ENCODE results near the gene UBP1. TPM values are rescaled to one million over a fixed set of nuclear protein-coding genes. Genes with fewer than 3 reads are reported as not detected.
"Not testable (repeated sequence)": the region's sequence is repeated elsewhere in the genome, so short reads cannot be mapped to it uniquely, and the experiment has no call there.

The UBP1 gene
- total RNA-seq, 1 experiment from 2014 or later: 40.9 TPM

DNA sequence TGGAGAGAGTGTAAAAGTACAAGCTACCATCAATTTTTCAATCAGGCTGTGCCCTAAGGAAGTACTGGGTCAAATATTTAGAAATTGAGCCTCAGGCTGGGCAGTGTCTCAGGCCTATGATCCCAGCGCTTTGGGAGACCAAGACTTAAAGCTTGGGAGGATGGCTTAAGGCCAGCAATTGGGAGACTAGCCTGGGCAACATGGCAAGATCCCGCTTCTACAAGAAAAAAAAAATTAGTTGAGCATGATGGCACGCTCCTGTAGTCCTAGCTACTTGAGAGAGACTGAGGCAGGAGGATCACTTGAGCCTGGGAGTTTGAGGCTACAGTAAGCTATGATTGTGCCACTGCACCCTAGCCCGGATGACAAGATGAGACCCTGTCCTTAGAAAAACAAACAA is 2.0 kb upstream of the UBP1 start:
- no peak overlapping the region for H3K4me3 ChIP-seq
- 0 out of 2 replicates have a peak, but pooled peaks cover 5% of the 10 kb centered on the region for H3K4me1 ChIP-seq
- DNase-seq: no peak
- H3K36me3 ChIP-seq: no peaks in the 10 kb centered on the region
- H3K9me3 ChIP-seq (replicated peaks): no peaks in the 10 kb centered on the region
- no peaks in the 10 kb centered on the region for H3K27me3 ChIP-seq
- no peak overlapping the region for H3K27ac ChIP-seq

GRCh38 chr3:33441225-33441976 is 1.2 kb upstream of the UBP1 start:
- no peak for DNase-seq
- H3K4me1 ChIP-seq: 0 out of 2 replicates have a peak, but pooled peaks cover 5% of the 10 kb centered on the region
- H3K27ac ChIP-seq: peak overlapping the region; percentile 88
- H3K36me3 ChIP-seq: no peaks in the 10 kb centered on the region
- peak overlapping the region; percentile 71 for H3K4me3 ChIP-seq
- no peaks in the 10 kb centered on the region for H3K27me3 ChIP-seq
- H3K9me3 ChIP-seq (replicated peaks): no peaks in the 10 kb centered on the region

DNA sequence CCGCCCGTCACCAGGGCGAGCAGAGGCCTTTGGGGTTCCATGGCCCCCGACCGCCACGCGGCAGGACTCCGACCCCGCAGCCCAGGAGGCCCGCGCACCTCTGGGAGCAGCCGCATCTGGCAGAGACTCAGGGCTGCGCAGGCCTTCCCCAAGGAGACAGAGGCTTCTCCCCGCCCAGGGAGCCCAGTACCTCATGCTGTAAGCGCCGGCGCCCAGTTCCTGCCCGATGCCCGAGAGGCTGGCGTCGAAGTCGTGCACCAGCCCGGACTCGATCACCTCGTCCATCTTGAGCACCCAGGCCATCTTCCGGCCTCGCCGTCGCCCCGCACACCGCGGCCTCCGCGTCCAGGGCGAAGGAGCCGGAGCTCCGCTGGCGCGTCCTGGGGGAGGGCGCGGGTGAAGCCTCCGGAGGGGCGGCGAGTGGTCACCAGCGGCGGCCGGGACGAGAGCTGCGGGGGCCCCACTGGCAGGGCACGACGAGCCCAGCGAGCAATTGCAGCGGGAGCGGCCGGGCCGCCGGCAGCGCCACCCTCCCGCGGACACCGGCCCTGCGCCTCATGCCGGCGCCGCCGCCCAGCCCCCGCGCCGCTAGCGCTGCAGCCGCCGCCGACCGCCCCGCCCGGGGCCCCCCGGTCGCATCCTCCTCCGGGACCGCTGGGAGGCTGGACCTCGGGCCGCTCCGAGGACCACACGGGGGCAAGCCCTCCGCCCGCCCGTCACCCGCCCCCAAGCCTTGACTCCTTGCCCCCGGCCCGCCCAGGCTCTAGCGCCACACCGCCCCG is 468 bp downstream of the UBP1 start:
- H3K36me3 ChIP-seq: no peaks in the 10 kb centered on the region
- H3K27ac ChIP-seq: peak overlapping the region; percentile 65
- 0 out of 2 replicates have a peak, but pooled peaks cover 5% of the 10 kb centered on the region for H3K4me1 ChIP-seq
- no peaks in the 10 kb centered on the region for H3K27me3 ChIP-seq
- peak; percentile 35 to 37 for DNase-seq
- H3K4me3 ChIP-seq: peak overlapping the region; percentile 92
- H3K9me3 ChIP-seq (replicated peaks): no peaks in the 10 kb centered on the region

- DNase-seq: no peak
- peak overlapping the region; percentile 65 for H3K27ac ChIP-seq
- 0 out of 2 replicates have a peak, but pooled peaks cover 5% of the 10 kb centered on the region for H3K4me1 ChIP-seq
- H3K27me3 ChIP-seq: no peaks in the 10 kb centered on the region
- no peaks in the 10 kb centered on the region for H3K9me3 ChIP-seq (replicated peaks)
- H3K36me3 ChIP-seq: no peaks in the 10 kb centered on the region
- H3K4me3 ChIP-seq: peak overlapping the region; percentile 92
Measured at GRCh38 chr3:33438881-33439545, 1.2 kb downstream of the UBP1 start.

GRCh38 chr3:33438284-33438668 is 1.9 kb downstream of the UBP1 start:
- H3K9me3 ChIP-seq (replicated peaks): no peaks in the 10 kb centered on the region
- H3K4me1 ChIP-seq: 0 out of 2 replicates have a peak, but pooled peaks cover 5% of the 10 kb centered on the region
- H3K36me3 ChIP-seq: no peaks in the 10 kb centered on the region
- peak in 1 of 2 experiments; percentile 51 for DNase-seq
- peak overlapping the region; percentile 65 for H3K27ac ChIP-seq
- H3K27me3 ChIP-seq: no peaks in the 10 kb centered on the region
- peak overlapping the region; percentile 92 for H3K4me3 ChIP-seq

GRCh38 chr3:33437556-33438283 is 2.5 kb downstream of the UBP1 start:
- Histone ChIP-seq H3K27me3 (no peaks in the 10 kb centered on the region), H3K4me3 (peak overlapping the region; percentile 92), H3K9me3 (replicated peaks) (no peaks in the 10 kb centered on the region), H3K4me1 (0 out of 2 replicates have a peak, but pooled peaks cover 5% of the 10 kb centered on the region), H3K27ac (peak overlapping the region; percentile 65), H3K36me3 (no peaks in the 10 kb centered on the region)
- peak in 1 of 2 experiments; percentile 27 for DNase-seq

- Histone ChIP-seq H3K27me3 (no peaks in the 10 kb centered on the region), H3K4me3 (no peak overlapping the region), H3K4me1 (0 out of 2 replicates have a peak, but pooled peaks cover 5% of the 10 kb centered on the region), H3K9me3 (replicated peaks) (no peaks in the 10 kb centered on the region), H3K36me3 (no peaks in the 10 kb centered on the region), H3K27ac (no peak overlapping the region)
- DNase-seq: no peak
Measured at GRCh38 chr3:33433843-33434242, 6.4 kb downstream of the UBP1 start.

DNA sequence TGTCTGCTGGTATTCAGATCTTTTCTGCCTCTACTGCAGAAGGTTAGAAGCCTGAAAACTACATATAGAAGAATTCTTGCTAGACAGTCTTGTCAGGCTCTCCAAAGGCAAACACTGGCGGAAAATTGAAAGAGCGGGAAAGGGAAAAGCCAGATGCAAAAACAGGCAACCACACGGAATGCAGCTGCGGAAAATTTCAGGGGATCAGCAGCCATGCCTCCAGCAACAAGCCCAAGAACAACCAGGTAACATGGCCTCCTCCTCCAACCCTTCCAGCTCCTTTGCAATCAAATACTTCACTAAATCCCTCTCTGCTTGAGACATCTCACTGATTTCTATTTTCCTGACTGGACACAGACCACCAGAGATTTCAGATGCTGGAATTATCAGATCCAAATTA is 9.6 kb downstream of the UBP1 start:
- H3K27me3 ChIP-seq: no peaks in the 10 kb centered on the region
- no peak overlapping the region for H3K4me3 ChIP-seq
- H3K36me3 ChIP-seq: no peaks in the 10 kb centered on the region
- H3K4me1 ChIP-seq: no peaks in the 10 kb centered on the region; the same call in 1 of the 2 replicates
- no peak for DNase-seq
- H3K9me3 ChIP-seq (replicated peaks): no peaks in the 10 kb centered on the region
- H3K27ac ChIP-seq: no peak overlapping the region

DNA sequence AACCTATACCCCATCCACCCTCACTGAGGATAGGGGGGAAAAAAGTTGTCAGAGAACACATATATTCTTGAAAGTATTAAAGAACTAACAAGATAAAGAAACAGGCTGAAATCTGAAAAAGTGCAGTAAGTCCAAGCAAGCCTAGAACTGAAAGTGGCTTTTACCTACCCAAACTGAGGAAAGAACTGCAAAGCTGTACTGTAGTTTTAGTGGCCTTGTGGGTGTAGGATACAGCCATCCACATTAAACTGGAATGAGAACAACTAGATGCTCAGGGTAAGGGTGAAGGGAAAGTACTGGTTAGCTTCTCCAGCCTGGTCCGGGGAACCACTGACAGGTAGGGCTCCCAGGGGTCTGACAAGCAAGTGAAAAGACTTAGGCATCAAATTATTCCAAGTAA is 10.1 kb downstream of the UBP1 start:
- H3K4me1 ChIP-seq: no peaks in the 10 kb centered on the region; the same call in 1 of the 2 replicates
- no peaks in the 10 kb centered on the region for H3K27me3 ChIP-seq
- H3K4me3 ChIP-seq: no peak overlapping the region
- H3K27ac ChIP-seq: no peak overlapping the region
- DNase-seq: no peak
- H3K36me3 ChIP-seq: no peaks in the 10 kb centered on the region
- no peaks in the 10 kb centered on the region for H3K9me3 ChIP-seq (replicated peaks)

DNA sequence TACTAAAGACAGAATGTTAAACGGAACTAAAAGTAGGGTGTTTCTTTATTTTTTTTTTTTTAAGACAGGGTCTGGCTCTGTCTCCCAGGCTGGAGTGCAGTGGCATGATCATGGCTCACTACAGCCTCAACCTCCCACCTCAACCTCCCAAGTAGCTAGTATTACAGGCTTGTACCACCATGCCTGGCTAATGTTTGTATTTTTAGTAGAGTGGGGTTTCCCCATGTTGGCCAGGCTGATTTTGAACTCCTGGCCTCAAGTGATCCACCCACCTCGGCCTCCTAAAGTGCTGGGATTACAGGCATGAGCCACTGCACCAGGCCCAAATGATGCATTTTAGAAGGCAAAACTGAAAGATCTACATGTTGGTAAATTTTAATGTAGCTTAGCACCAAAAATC is 10.9 kb downstream of the UBP1 start:
- H3K4me3 ChIP-seq; H3K27ac ChIP-seq; H3K27me3 ChIP-seq; DNase-seq; H3K36me3 ChIP-seq; H3K9me3 ChIP-seq (replicated peaks); H3K4me1 ChIP-seq: not testable (repeated sequence)

DNA sequence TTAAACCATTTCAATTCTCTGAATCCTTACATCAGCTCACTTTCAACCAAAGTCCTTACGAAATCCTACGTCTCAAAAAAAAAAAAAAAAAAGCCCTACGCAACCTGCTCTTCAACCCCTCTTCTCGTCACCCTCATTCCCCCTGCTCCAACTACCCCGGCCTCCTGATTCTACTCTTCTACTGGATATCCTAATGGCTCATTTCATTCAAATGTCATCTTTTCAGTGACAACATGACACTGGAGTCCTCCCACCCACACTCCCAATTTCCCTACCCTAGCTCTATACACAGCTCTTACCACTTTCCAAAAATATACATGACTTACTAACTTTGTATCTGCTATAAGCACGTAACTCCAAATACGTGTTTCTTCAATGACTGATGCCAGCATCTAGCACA is 11.5 kb downstream of the UBP1 start:
- peaks cover 3% of the 10 kb centered on the region; the same call in 1 of the 2 replicates for H3K36me3 ChIP-seq
- H3K27ac ChIP-seq: no peak overlapping the region
- H3K4me1 ChIP-seq: no peaks in the 10 kb centered on the region; the same call in 1 of the 2 replicates
- H3K27me3 ChIP-seq: no peaks in the 10 kb centered on the region
- no peak for DNase-seq
- no peaks in the 10 kb centered on the region for H3K9me3 ChIP-seq (replicated peaks)
- H3K4me3 ChIP-seq: no peak overlapping the region

DNA sequence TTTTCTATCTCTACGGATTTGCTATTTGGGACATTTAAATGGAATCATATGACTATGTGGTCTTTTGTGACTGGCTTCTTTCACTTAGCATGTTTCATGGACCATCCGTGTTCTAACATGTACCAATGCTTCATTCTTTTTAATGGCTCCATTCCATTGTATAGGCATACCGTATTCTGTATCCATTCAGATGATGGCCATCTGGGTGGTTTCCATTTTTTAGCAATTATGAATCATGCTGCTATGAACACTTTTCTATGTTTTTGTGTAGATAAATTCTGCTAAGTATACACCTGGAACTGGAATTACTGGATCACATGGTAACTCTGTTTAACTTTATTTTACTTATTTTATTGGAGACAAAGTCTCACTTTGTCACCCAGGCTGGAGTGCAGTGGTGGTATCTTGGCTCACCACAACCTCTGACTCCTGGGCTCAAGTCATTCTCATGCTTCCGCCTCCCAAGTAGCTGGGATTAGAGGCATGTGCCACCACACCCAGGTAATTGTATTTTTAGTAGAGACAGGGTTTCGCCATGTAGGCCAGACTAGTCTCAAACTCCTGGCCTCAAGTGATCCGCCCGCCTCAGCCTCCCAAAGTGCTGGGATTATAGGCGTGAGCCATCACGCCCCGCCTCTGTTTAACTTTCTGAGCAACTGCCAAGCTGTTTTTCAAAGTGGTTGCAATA is 13.4 kb downstream of the UBP1 start:
- H3K27me3 ChIP-seq: no peaks in the 10 kb centered on the region
- no peaks in the 10 kb centered on the region; the same call in 1 of the 2 replicates for H3K4me1 ChIP-seq
- no peak overlapping the region for H3K4me3 ChIP-seq
- H3K36me3 ChIP-seq: peaks cover 6% of the 10 kb centered on the region; the same call in 1 of the 2 replicates
- no peak overlapping the region for H3K27ac ChIP-seq
- H3K9me3 ChIP-seq (replicated peaks): no peaks in the 10 kb centered on the region
- DNase-seq: peak in 1 of 2 experiments; percentile 6

DNA sequence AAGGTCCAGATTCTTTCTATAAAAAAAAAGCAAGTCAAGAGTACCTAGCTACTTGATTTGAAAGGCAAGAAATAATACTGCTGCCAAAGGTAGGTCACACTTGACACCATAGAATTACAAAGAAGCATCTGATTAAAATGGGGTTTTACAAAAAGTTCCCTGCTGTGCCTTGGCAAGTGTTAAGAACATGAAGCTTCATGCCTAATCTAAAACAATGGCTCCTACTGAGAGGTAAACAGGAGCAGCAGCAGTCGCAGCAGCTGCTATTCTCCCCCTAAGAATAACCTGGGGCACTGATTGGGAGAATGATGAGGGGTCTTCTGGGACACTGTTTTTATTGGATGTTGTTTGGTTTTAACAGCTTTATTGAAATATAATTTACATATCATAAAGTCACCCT is 14.1 kb downstream of the UBP1 start:
- H3K9me3 ChIP-seq (replicated peaks): no peaks in the 10 kb centered on the region
- H3K4me1 ChIP-seq: no peaks in the 10 kb centered on the region; the same call in 1 of the 2 replicates
- H3K27me3 ChIP-seq: no peaks in the 10 kb centered on the region
- H3K4me3 ChIP-seq: no peak overlapping the region
- peak in 1 of 2 experiments; percentile 58 for DNase-seq
- H3K27ac ChIP-seq: no peak overlapping the region
- H3K36me3 ChIP-seq: peaks cover 7% of the 10 kb centered on the region; the same call in 1 of the 2 replicates

Measured in SJCRH30 (cell line).